HG03045 (cell line): ENCODE measurements around the gene ZNF487.
"Not testable (repeated sequence)": the region's sequence is repeated elsewhere in the genome, so short reads cannot be mapped to it uniquely, and the experiment has no call there.

Experiments used
- ATAC-seq: cut with Tn5 transposase; IDR thresholded peaks from one replicate; pipeline ENCODE4 v1.9.1; 2021; ENCODE audit warnings: mild to moderate bottlenecking, moderate library complexity; ENCODE audit not compliant: unreplicated experiment

Gene ZNF487

GRCh38 chr10:43430926-43431663 is 5.8 kb upstream of the ZNF487 start:
- ATAC-seq, result no peak

GRCh38 chr10:43437141-43437870 is 395 bp downstream of the ZNF487 start:
- no peak for ATAC-seq

GRCh38 chr10:43440463-43441134 is 3.7 kb downstream of the ZNF487 start:
- ATAC-seq, result no peak

GRCh38 chr10:43444323-43444722 is 7.4 kb downstream of the ZNF487 start:
- ATAC-seq, result no peak

GRCh38 chr10:43444897-43445466 is 8.1 kb downstream of the ZNF487 start:
- no peak for ATAC-seq

GRCh38 chr10:43446219-43447017 is 9.5 kb downstream of the ZNF487 start:
- ATAC-seq, result not testable (repeated sequence)

GRCh38 chr10:43448742-43449141 is 11.8 kb downstream of the ZNF487 start:
- no peak for ATAC-seq

- ATAC-seq, result no peak
Observed at GRCh38 chr10:43452356-43452914, 15.5 kb downstream of the ZNF487 start.

- ATAC-seq, result no peak
Observed at GRCh38 chr10:43453266-43453831, 16.4 kb downstream of the ZNF487 start.

GRCh38 chr10:43454025-43454424 is 17.1 kb downstream of the ZNF487 start:
- not testable (repeated sequence) for ATAC-seq

- not testable (repeated sequence) for ATAC-seq
Observed at GRCh38 chr10:43456561-43456960, 19.6 kb downstream of the ZNF487 start.

GRCh38 chr10:43458227-43458626 is 21.3 kb downstream of the ZNF487 start:
- no peak for ATAC-seq

- peak; percentile 76 for ATAC-seq
Observed at GRCh38 chr10:43461950-43462349, 25.0 kb downstream of the ZNF487 start.

GRCh38 chr10:43465086-43465735 is 28.3 kb downstream of the ZNF487 start:
- not testable (repeated sequence) for ATAC-seq

GRCh38 chr10:43465736-43466120 is 28.8 kb downstream of the ZNF487 start:
- not testable (repeated sequence) for ATAC-seq

GRCh38 chr10:43471146-43471545 is 34.2 kb downstream of the ZNF487 start:
- no peak for ATAC-seq

- no peak for ATAC-seq
Observed at GRCh38 chr10:43471935-43472720, 35.2 kb downstream of the ZNF487 start.

GRCh38 chr10:43479275-43479674 is 42.4 kb downstream of the ZNF487 start:
- no peak for ATAC-seq
